Lung microvascular endothelial cell (primary cell): ENCODE data around the gene SEPTIN3. TPM values are rescaled to one million over a fixed set of nuclear protein-coding genes. Genes with fewer than 3 reads are reported as not detected.

Experiments
- DNase-seq, 2 donors: peaks; one replicate each; pipeline versions ENCODE4 v3.0.0 to v3.0.0-alpha.2; 2010; ENCODE audit warnings: low read depth in 2 of 2
- total RNA-seq: library from RNA; depleted of rRNA; stranded (reverse); fragments of >200 nt; gene quantifications from 2 replicates; pipeline ENCODE4 v1.2.1, GENCODE V29; 2014

The SEPTIN3 gene
- total RNA-seq, 1 donor from 2014 or later, result under 0.01 TPM

- DNase-seq, result no peak
Observed at GRCh38 chr22:42013385-42013784, 44.1 kb downstream of the SEPTIN3 start.

GRCh38 chr22:42016111-42016510, 46.9 kb downstream of the SEPTIN3 start:
- DNase-seq, result no peak

- no peak for DNase-seq
Observed at GRCh38 chr22:42018224-42018623, 49.0 kb downstream of the SEPTIN3 start.

Other genes starting within 250 kb of the SEPTIN3 start
- gene CCDC134, start 168.8 kb upstream of the SEPTIN3 start, total RNA-seq, result 2.4 and 4.8 TPM in 2 replicates
- gene SREBF2, start 136.3 kb upstream of the SEPTIN3 start, total RNA-seq, result 36.4 and 47.2 TPM in 2 replicates
- gene SHISA8, start 54.4 kb upstream of the SEPTIN3 start, total RNA-seq, result not detected in 2 replicates
- gene TNFRSF13C, start 42.6 kb upstream of the SEPTIN3 start, total RNA-seq, result under 0.01 TPM in 1 of 2 replicates, not detected in the other
- gene CENPM, start 22.3 kb upstream of the SEPTIN3 start, total RNA-seq, result 5.4 and 15.9 TPM in 2 replicates
- not detected in 2 replicates for gene WBP2NL, start 29.3 kb downstream of the SEPTIN3 start, total RNA-seq
- 12.3 and 19.0 TPM in 2 replicates for gene NAGA, start 101.4 kb downstream of the SEPTIN3 start, total RNA-seq
- 17.0 and 22.8 TPM in 2 replicates for gene PHETA2, start 104.8 kb downstream of the SEPTIN3 start, total RNA-seq
- gene SMDT1, start 110.3 kb downstream of the SEPTIN3 start, total RNA-seq, result 7.6 and 8.1 TPM in 2 replicates
- gene NDUFA6, start 121.3 kb downstream of the SEPTIN3 start, total RNA-seq, result 47.9 and 48.2 TPM in 2 replicates
- gene CYP2D6, start 161.4 kb downstream of the SEPTIN3 start, total RNA-seq, result under 0.01 and 0.20 TPM in 2 replicates